ENCODE data around the gene ANKRD10. TPM values are rescaled to one million over a fixed set of nuclear protein-coding genes. Genes with fewer than 3 reads are reported as not detected.

ANKRD10 gene
- total and polyA plus RNA-seq, 10 of the 15 experiments (the other 5 are each of a cell fraction or from before 2014, with no cell fraction given): 47.1 to 199 (median 97.2) TPM

GRCh38 chr13:110912651-110913051 is 2.2 kb downstream of the ANKRD10 start:
- SMC1A ChIA-PET (ENCODE audit: uncharacterized antibody, unreplicated experiment): interaction anchor here (1.0 to 4.3 kb wide), 4 partner anchors 9 to 245 kb away, joined by 3 to 28 read pairs (median 4); no protein-coding TSS in a partner anchor
- FAIRE-seq (no peak), ATAC-seq (no peak), DNase-seq (ENCODE audit: low read depth, low spot score) (no peak)
- Histone ChIP-seq H3K4me1 (ENCODE audit: control insufficient read depth, insufficient read depth, low read length) (peaks cover 16% of the 10 kb centered on the region), H3K9me3 (replicated peaks; ENCODE audit: control insufficient read depth, insufficient read depth, low read length) (no peaks in the 10 kb centered on the region), H2AFZ (ENCODE audit: control insufficient read depth, low read depth, low read length) (no peak overlapping the region), H3K4me2 (ENCODE audit: control insufficient read depth, insufficient read depth) (peak overlapping the region; percentile 70), H3K27ac (ENCODE audit: control insufficient read depth, insufficient read depth) (peak overlapping the region; percentile 78), H3K9ac (ENCODE audit: control insufficient read depth, insufficient read depth, low read length) (peak overlapping the region; percentile 95), H3K4me3 (peak overlapping the region; percentile 93), H3K27me3 (replicated peaks in 1 of 2; ENCODE audit: control insufficient read depth in 2 of 2, insufficient read depth in 2 of 2, low read length in 1 of 2) (no peaks in the 10 kb centered on the region), H3K79me2 (ENCODE audit: control insufficient read depth, insufficient read depth, low read length) (peaks cover 80% of the 10 kb centered on the region), H3K36me3 (ENCODE audit: control insufficient read depth in 2 of 2, insufficient read depth in 2 of 2, low read length in 1 of 2) (peaks cover 2 to 25% of the 10 kb centered on the region in 2 experiments), H4K20me1 (ENCODE audit: control insufficient read depth, insufficient read depth) (peaks cover 12% of the 10 kb centered on the region)
- POLR2A ChIA-PET: interaction anchor here (0.7 to 2.6 kb wide), 4 partner anchors 8 to 201 kb away, joined by 3 to 8 read pairs (median 3); no protein-coding TSS in a partner anchor
- in situ Hi-C loops (cut with MboI): no loop called here
- no TSS peak for BruUV-seq (replicated peaks)
- WGBS (ENCODE audit: insufficient coverage, insufficient replicate concordance, low lambda C conversion rate, missing lambda C conversion rate): 27% methylated on average over 10 of the region's 10 CpGs
- CTCF ChIA-PET: interaction anchor here (1.4 to 2.4 kb wide), 3 partner anchors 9 to 134 kb away, joined by 3 to 6 read pairs (median 5); no protein-coding TSS in a partner anchor
- RAD21 ChIA-PET (ENCODE audit: unreplicated experiment): interaction anchor here (1.7 to 3.5 kb wide), 2 partner anchors 11 to 155 kb away, joined by 9 to 17 read pairs; no protein-coding TSS in a partner anchor
- intact Hi-C loops (cut with micrococcal nuclease; ENCODE audit: unreplicated experiment): loop anchor here (5.0 to 10.0 kb wide), 3 partner anchors 295 to 468 kb away; partner anchors contain the start of gene NAXD
- TF ChIP-seq IKZF2 (IDR thresholded peaks at IDR 0.05) (no peak), YY1 (IDR thresholded peaks at IDR 0.05; ENCODE audit: low read depth, low read length) (no peak), REST (IDR thresholded peaks at IDR 0.05; ENCODE audit: low read depth, low read length) (no peak), WRNIP1 (IDR thresholded peaks at IDR 0.05; ENCODE audit: borderline replicate concordance, low read depth, low read length) (0 out of 2 replicates have a peak, but pooled peaks have one; percentile 28), KAT2A (conservative IDR thresholded peaks at IDR 0.05; ENCODE audit: control insufficient read depth, low read depth, low read length) (no peak), POLR2A (IDR thresholded peaks at IDR 0.05; ENCODE audit: low read depth, low read length) (peak; percentile 23; the same call in 1 of the 2 replicates), GABPA (IDR thresholded peaks at IDR 0.05; ENCODE audit: low read depth) (no peak), ZBTB4 (CRISPR knock-in tag; IDR thresholded peaks at IDR 0.05) (no peak), E2F8 (IDR thresholded peaks at IDR 0.05; ENCODE audit: low read depth, partially characterized antibody) (no peak), USF2 (IDR thresholded peaks at IDR 0.05; ENCODE audit: borderline replicate concordance, low read depth, low read length) (no peak), BACH1 (IDR thresholded peaks at IDR 0.05; ENCODE audit: borderline replicate concordance) (no peak), RUNX3 (IDR thresholded peaks at IDR 0.05; ENCODE audit: low read length) (no peak), TCF12 (IDR thresholded peaks at IDR 0.05; ENCODE audit: low read depth, low read length) (no peak)
